ENCODE results near the gene LIPH. TPM values are rescaled to one million over a fixed set of nuclear protein-coding genes. Genes with fewer than 3 reads are reported as not detected.

LIPH gene
- total RNA-seq, 1 donor = not detected

DNA sequence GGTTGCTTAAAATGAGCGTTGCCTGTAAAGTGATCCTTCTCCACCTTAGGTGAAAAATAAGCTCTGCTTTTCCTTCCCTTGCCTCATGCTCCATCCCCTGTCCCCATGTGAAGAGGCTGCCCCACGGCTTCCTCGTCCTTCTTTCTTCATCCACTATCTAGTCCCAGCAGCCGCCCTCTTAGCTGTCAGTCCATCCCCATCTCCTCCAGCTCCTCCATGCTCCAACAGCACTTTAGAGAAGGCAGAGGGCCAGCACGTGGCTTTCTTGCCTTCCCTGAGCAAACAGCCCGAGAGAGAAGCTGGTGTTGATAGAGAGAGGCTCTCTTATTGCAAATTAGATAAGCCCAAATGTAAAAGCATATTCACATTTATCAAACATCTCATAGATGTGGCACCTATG is 44.5 kb downstream of the LIPH start:
- TF ChIP-seq, protein P1, sequence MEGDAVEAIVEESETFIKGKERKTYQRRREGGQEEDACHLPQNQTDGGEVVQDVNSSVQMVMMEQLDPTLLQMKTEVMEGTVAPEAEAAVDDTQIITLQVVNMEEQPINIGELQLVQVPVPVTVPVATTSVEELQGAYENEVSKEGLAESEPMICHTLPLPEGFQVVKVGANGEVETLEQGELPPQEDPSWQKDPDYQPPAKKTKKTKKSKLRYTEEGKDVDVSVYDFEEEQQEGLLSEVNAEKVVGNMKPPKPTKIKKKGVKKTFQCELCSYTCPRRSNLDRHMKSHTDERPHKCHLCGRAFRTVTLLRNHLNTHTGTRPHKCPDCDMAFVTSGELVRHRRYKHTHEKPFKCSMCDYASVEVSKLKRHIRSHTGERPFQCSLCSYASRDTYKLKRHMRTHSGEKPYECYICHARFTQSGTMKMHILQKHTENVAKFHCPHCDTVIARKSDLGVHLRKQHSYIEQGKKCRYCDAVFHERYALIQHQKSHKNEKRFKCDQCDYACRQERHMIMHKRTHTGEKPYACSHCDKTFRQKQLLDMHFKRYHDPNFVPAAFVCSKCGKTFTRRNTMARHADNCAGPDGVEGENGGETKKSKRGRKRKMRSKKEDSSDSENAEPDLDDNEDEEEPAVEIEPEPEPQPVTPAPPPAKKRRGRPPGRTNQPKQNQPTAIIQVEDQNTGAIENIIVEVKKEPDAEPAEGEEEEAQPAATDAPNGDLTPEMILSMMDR (IDR thresholded peaks at IDR 0.05; ENCODE audit: extremely low read depth, low read depth, low read length) = no peak
- no peak overlapping the region for H3K27ac ChIP-seq (ENCODE audit: low read depth, low read length)
- H3K79me2 ChIP-seq (ENCODE audit: insufficient read depth, low read length) = no peaks in the 10 kb centered on the region
- H3K36me3 ChIP-seq (ENCODE audit: insufficient read depth, low read length) = no peaks in the 10 kb centered on the region
- no peak overlapping the region for H3K4me3 ChIP-seq (ENCODE audit: insufficient read depth, low read length)
- peaks cover 5% of the 10 kb centered on the region for H3K27me3 ChIP-seq (ENCODE audit: insufficient read depth, low read length)
- H3K4me1 ChIP-seq (ENCODE audit: insufficient read depth, low read length) = no peaks in the 10 kb centered on the region
- H4K20me1 ChIP-seq (ENCODE audit: insufficient read depth, low read length) = no peaks in the 10 kb centered on the region
- no peak overlapping the region for H3K4me2 ChIP-seq (ENCODE audit: insufficient read depth, low read length)
- H2AFZ ChIP-seq (ENCODE audit: low read length) = no peak overlapping the region
- peak; percentile 30 for DNase-seq (ENCODE audit: insufficient read length, low spot score, missing footprints)
- no peaks in the 10 kb centered on the region for H3K9me3 ChIP-seq (ENCODE audit: low read depth, low read length)

DNA sequence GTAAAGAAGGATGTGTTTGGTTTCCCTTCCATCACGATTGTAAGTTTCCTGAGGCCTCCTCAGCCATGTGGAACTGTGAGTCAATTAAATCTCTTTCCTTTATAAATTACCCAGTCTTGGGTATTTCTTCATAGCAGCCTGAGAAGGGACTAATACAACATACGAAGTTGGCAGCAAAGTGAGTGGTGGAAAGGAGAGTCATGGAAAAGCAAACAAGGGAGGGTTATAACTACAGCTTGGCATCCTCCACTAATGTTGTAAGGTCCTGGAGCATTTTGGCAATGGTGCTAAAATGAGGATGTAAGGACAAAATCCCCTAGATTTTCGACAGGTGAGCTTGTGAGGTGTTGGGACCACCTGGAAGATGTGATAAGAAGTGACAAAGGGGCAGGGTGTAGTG is 47.8 kb downstream of the LIPH start:
- Histone ChIP-seq H4K20me1 (ENCODE audit: insufficient read depth, low read length) (no peaks in the 10 kb centered on the region), H3K4me3 (ENCODE audit: insufficient read depth, low read length) (no peak overlapping the region), H3K27ac (ENCODE audit: low read depth, low read length) (no peak overlapping the region), H3K79me2 (ENCODE audit: insufficient read depth, low read length) (no peaks in the 10 kb centered on the region), H3K4me1 (ENCODE audit: insufficient read depth, low read length) (no peaks in the 10 kb centered on the region), H3K27me3 (ENCODE audit: insufficient read depth, low read length) (peaks cover 13% of the 10 kb centered on the region), H3K9me3 (ENCODE audit: low read depth, low read length) (no peaks in the 10 kb centered on the region), H3K4me2 (ENCODE audit: insufficient read depth, low read length) (no peak overlapping the region), H3K36me3 (ENCODE audit: insufficient read depth, low read length) (no peaks in the 10 kb centered on the region), H2AFZ (ENCODE audit: low read length) (no peak overlapping the region)
- TF ChIP-seq, protein P1 (IDR thresholded peaks at IDR 0.05; ENCODE audit: extremely low read depth, low read depth, low read length) = no peak
- DNase-seq (ENCODE audit: insufficient read length, low spot score, missing footprints) = no peak

DNA sequence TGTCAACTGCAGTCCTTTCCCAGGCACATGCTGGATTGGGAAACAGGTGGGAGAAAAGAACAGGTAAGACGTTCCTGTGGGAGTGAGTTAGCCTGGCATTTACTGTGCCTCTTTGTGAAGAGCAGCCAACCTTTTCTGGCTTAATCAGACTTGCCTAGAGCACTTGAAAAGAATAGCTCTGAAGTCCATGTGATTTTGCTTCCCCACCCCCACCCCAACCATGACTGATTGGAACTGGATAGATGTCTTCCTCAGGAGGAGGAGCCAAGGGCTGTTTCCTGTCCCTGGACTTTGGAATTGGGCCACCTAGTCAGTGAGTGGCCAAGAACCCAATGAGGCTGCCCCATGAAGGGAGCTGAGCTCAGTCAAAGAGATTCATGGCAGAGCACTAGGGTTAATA is 48.9 kb downstream of the LIPH start:
- Histone ChIP-seq H4K20me1 (ENCODE audit: insufficient read depth, low read length) (no peaks in the 10 kb centered on the region), H3K27me3 (ENCODE audit: insufficient read depth, low read length) (peaks cover 13% of the 10 kb centered on the region), H3K4me1 (ENCODE audit: insufficient read depth, low read length) (no peaks in the 10 kb centered on the region), H3K9me3 (ENCODE audit: low read depth, low read length) (no peaks in the 10 kb centered on the region), H3K79me2 (ENCODE audit: insufficient read depth, low read length) (no peaks in the 10 kb centered on the region), H3K4me2 (ENCODE audit: insufficient read depth, low read length) (no peak overlapping the region), H3K36me3 (ENCODE audit: insufficient read depth, low read length) (no peaks in the 10 kb centered on the region), H2AFZ (ENCODE audit: low read length) (no peak overlapping the region), H3K27ac (ENCODE audit: low read depth, low read length) (no peak overlapping the region), H3K4me3 (ENCODE audit: insufficient read depth, low read length) (no peak overlapping the region)
- DNase-seq (ENCODE audit: insufficient read length, low spot score, missing footprints) = no peak
- TF ChIP-seq, protein P1 (IDR thresholded peaks at IDR 0.05; ENCODE audit: extremely low read depth, low read depth, low read length) = no peak

DNA sequence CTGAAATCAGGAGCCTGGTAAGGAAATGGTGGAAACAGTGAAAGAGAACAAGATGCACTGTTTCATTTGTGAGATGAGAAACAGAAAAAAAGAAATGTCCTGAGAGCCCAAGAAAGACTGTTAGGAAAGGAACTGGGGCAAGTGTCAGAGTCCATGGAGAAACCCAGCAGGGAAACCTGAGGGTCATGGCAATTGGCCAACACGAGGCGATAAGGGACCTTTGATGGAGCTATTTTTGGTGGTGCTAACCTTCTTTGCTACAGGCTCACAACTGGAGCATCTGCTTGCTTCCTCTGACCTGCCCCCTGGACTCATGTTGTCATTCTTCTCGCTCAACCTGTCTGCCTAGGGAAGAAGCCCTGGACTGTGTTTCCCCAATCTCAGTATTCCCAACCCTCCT is 49.4 kb downstream of the LIPH start:
- Histone ChIP-seq H3K4me3 (ENCODE audit: insufficient read depth, low read length) (no peak overlapping the region), H3K9me3 (ENCODE audit: low read depth, low read length) (no peaks in the 10 kb centered on the region), H4K20me1 (ENCODE audit: insufficient read depth, low read length) (no peaks in the 10 kb centered on the region), H3K36me3 (ENCODE audit: insufficient read depth, low read length) (no peaks in the 10 kb centered on the region), H3K4me2 (ENCODE audit: insufficient read depth, low read length) (no peak overlapping the region), H3K27me3 (ENCODE audit: insufficient read depth, low read length) (peaks cover 13% of the 10 kb centered on the region), H3K79me2 (ENCODE audit: insufficient read depth, low read length) (no peaks in the 10 kb centered on the region), H3K27ac (ENCODE audit: low read depth, low read length) (no peak overlapping the region), H3K4me1 (ENCODE audit: insufficient read depth, low read length) (no peaks in the 10 kb centered on the region), H2AFZ (ENCODE audit: low read length) (no peak overlapping the region)
- TF ChIP-seq, protein P1 (IDR thresholded peaks at IDR 0.05; ENCODE audit: extremely low read depth, low read depth, low read length) = no peak
- no peak for DNase-seq (ENCODE audit: insufficient read length, low spot score, missing footprints)
